ENCODE data around the gene SLC5A3.

SLC5A3 gene

DNA sequence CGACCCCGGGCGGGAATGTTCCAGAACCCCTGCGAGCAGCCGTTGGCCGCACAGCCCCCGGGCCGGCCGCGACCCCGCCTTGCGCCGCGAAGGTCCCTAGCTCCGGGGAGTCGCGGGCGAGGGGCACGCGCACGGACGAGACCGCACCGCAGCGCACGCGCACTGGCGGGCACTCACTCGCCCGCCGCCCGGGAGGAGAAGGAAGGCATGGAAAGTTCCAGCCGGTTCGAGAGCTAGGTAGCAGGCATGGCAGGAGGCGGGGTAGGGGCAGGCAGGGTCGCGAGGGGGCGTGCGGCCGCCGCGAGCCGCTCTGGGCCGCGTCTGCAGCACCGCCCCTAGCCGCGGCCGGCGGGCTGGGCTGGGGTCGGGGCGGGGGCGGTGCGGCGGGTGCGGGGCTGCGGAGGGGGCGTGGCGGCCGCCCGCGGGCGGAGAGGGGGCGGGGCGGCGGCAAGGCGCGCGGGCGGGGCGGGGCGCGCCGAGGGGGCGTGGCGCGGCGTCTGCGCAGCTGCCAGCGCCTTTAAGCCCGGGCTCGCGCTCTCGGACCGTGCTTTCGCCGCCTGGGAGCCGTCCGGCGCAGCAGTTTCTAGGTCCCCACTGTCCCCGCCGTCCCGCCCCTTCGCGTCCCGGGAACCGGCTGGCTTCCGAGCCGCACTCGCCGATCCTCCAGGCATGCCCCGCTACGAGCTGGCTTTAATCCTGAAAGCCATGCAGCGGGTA, at the start of gene SLC5A3, which contains the start of gene MRPS6:
Gene SLC5A3 (plus strand): TSS at position 547 of the 717 bp plus-strand sequence. CDS start 21,621 bp downstream, outside the sequence.
Gene MRPS6 (plus strand): TSS at position 547 of the 717 bp plus-strand sequence. CDS start 123 bp downstream, at position 670.
- DNase-seq = peak; percentile 77 to 79

DNA sequence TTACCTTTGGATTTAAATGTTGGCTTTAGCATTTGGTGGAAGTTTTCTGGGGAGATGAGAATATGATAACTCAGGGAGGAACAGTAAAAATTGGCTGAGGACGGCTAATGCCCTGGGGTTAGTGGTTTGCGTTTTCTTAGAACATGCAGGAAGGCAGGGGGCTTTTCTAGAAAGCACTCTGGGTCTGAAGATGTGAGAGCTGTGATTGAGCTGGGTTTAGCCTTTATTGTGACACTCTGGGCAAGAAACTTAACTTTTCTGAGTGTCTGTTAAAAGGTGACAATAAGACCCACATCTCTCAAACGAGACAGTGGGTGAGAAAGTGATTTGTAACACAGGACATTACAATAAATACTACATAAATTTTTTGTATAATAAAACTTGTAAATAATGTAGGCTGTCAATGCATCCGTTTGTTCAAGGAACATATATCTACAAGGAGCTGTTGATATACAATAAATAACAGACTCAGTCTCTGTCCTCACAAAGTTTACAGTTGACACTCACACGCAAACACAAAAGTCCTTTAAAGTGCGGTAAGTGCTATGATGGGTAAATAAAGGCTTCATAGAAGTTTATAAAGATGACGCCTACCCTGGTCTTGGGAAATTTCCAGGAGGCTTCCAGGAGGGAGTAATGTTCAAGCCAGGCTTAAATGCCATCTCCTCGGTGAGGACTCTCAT, 49.5 kb upstream of the SLC5A3 start:
- DNase-seq = no peak

DNA sequence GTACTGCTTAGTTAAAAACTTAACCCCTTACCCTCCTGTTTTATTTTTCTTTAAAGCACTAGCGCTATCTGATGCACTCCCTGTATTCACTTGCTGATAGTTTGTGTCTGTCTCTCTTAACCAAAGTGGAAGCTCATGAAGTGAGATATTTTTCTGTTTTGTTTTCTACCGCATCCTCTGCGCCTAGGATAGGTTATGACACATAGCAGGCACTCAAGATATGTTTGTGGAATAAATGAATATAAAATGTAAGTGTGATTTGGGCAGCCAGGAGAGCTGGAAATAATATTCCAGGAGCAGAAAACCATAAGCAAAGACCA, 49.0 kb upstream of the SLC5A3 start:
- DNase-seq = no peak

DNA sequence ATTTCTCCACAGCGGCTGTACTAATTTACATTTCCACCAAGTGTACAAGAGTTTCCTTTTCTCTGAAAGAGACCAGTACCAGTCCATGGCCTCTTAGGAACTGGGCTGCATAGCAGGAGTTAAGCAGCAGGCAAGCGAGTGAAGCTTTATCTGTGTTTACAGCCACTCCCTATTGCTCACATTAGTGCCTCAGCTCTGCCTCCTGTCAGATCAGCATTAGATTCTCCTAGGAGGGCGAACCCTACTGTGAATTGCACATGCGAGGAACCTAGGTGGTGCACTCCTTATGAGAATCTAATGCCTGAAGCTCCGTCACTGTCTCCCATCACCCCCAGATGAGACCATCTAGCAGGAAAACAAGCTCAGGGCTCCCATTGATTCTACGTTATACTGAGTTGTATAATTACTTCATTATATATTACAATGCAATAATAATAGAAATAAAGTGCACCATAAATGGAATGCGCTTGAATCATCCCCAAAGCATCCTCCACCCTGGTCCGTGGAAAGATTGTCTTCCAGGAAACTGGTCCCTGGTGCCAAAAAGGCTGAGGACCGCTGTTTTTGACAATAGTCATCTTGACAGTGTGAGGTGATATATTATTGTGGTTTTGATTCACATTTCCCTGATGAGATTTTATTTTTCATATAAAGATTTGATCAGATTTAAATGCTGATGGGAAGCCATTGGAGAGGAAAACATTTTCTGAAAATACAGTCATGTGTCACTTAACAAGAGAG, 45.5 kb upstream of the SLC5A3 start:
- no peak for DNase-seq

DNA sequence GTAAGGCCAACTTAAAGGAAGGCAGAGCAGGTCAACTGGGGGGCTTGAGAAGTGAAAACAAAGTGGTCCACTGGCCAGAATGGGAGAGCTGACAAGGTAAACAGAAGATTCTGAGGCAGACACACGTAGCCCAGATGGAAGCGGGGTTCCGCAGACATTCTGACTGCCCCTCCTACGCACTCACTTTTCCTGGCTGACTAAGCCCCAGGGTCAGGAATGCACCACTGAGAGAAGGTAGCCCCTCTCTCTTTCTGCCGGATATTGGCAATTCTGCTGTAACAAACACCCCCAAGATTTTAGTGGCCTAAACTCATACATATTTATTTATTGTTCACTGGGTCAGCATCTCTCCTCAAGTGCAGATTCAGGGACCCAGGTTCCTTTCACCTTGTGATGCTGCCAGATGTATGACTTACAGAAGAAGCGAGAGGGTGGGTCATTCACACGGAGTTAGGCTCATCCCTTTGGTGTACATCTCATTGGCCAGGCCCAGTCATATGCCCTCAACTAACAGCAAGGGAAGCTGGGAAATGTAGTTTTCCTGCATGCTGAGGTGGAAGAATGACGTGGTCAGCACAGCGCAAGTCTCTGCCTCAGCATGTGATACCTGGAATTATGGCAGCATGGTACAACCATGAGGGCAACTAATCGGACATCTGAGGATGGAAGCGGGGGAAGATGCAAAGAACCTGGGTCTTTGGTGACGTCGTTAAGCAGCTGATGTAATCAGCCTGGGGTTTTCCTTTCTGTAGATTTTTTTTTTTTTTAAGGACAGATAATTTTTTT, 43.4 kb upstream of the SLC5A3 start:
- DNase-seq = peak; percentile 69 to 73

DNA sequence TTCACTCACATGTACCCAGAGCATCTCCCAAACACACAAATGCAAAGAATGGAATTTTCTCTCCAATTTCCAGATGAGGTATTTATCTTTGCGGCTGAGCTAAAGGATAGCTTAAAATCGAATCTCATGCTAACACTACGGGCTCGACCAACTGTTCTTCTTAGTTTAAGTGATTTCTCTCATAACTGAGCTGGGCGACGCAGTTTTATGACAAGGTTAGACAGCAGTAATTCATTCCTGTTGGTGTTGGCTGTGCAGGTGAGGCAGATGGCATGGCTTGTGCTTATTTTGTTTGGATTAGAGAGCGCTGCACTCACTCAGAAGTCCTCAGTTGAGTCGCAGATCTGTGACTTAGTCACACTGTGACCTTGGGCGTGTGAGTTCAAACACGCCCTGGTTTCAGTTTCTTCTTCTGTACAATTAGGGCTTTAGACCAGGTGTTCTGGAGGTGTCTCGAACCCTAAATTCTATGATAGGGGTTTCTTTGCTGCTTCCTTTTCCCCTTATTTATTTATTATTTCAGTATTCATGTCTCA, 41.5 kb upstream of the SLC5A3 start:
- DNase-seq = no peak

DNA sequence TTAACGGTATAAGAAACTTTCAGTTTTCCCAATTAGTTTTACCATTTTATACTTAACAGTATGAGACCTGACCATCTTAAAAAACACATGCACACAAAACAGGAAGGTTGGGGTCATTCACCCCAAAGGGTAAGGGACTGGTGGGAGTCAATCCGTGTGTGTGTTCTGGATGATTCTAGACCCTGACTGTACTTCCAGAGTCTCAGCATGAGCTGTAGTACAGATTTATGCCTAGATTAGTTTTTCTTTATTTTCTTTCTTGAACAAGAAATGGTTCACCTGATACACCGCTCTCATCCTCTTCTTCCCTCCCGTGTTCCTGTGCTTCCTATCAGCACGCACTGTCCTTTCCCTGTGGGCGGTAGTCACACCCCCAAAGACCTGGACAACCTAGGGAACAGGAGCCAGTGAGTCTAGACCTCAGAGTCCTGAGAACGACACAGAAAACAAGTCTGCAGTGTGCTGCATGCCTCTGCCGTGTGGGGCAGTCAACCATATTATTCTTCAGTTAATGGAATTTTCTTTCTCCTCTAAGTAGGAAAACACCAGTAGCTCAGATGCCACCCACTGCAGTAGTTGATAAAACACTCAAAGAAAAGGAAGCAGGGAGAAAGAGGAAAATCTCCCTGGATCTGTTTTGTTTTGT, 38.9 kb upstream of the SLC5A3 start:
- DNase-seq = no peak

DNA sequence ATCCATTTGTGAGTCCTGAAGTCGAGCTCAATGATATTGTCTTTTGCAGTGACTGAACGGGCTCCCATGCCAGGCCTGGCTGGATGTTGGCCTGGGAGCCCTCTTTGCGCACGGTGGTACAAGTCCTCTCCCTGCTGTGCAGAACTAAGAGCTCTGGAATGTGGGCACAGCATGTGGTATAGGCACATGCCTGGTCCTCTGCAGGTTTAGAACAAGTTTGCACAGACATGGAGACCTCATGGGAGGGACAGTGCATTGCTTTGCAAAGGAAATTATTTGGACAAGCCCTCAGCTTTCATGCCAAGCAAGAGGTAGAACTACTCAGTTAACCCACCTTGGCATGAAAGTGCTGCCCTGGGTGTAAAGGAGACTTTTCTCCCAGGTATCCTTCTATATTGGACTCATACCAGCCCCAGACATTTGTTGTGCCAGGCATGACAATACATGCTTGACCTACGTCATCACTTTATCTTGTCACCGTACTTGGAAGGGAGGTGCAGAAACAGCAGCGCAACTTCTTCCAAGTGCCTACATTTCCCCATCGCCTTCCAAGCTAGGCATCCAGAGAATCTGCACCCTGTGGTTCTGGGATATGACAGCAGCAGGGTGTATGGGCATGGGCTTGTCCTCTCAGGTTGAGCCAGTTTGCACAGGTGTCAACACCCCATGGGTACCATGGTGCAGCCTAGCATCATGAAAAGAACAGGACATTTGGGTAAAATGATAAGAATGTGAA, 37.6 kb upstream of the SLC5A3 start:
- no peak for DNase-seq

DNA sequence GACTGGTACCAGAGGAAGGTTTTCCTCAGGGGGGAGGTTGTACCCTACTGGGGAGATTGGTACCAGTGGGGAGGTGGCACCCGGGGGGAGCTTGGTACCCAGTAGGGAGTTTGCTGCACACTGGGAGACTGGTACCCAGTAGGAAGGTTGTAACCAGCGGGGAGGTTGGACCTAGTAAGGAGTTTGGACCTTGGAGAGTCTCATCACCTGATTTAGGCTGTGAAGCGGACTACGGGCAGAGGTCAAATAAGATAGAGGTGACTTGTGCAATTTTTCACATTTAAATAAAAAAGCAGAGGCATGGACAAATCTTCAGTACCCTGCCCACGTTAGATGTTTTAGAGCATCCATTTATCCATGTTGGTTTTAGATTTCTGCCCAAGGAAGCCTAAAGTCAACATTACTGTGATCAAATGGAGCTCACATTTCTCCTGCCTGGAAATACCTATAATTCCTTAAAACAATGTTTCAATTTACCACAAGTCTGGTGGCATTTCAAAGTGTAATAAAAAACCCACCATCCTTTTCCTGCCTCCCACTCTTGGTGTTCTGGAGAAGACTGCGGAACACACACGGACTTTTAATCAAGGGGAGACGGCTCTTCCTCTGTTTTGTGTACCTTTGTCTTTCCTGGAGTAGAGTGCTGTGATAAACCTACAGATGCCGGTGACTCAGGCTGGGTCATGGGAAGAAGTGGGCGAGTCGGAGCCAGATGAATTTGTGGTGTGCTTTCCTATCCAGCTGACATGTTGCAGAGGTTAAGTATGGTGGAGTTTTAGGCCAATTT, 36.2 kb upstream of the SLC5A3 start:
- no peak for DNase-seq

DNA sequence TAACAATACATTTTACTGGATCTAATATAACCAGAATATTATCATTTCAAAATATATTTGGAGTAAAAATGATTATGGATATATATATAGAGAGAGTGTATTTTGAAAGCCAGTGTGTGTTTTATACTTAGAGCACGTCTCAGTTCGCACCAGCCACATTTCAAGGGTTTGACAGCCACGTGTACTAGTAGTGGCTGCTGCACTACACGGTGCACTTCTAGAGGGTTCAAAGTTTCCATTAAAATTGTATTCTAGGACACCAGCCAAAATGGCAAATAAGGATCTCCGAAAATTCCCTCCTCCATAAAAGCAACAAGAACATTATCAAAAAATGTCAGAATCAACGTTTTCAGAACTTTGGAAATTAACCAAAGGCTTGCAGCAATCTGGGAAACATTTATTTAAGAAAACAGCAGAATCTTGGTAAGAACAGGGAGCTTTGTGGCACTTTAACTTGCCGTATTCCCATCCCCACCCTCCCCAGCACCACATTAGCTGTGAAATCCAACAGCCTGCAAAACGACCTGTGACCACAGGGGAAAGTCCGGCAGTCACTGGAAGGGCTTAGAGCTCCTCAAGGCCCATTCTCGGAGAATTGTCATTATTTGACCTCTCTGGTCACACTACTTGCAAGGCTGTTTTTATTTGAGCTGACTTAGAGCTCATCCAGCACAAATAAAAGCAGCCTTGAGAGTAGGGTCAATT, 33.5 kb upstream of the SLC5A3 start:
- no peak for DNase-seq

DNA sequence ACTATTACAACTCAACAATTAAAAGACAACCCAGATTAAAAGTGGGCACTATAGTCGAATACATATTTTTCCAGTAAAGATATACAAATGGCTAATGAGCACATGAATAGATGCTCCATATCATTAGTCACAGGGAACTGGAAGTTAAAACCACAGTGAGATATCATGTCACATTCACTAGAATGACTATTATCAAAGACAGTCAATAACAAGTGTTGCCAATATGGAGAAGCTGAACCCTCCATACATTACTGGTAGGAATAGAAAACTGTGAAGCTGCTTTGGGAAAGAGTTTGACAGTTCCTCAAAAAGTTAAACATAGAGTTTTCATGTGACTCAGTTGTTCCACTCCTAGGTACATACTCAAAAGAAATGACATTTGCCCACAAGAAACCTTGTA, 30.6 kb upstream of the SLC5A3 start:
- no peak for DNase-seq

DNA sequence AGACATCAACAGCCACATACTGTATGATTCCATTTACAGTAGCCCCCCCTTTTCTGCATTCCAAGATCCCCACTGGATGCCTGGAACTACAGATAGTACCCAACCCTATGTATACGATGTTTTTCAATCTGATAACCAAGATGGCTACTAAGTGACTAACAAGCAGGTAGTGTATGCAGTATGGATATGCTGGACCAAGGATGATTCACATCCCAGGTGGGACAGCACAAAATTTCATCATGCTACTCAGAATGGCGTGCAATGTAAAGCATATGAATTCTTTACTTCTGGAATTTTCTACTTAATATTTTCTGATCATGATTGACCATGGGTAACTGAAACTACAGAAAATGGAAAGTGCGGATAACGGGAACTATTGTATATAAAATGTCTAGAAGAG, 30.0 kb upstream of the SLC5A3 start:
- DNase-seq = no peak

DNA sequence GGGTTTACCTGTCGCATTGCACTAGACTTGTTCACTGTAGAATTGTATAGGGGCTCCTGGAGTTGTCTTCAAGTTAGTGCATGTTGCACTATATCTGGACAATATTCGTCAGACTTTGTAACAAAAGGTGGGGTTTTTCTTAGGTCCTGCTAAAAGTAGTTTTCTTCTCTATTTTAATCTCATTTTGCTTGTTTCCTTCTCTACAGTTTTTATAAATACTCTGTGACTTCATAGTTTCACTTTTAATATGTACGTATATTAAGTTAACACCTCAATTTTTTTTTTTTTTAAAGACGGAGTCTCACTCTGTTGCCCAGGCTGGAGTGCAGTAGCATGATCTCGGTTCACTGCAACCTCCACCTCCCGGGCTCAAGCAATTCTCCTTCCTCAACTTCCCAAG, 26.5 kb upstream of the SLC5A3 start:
- DNase-seq = peak in 1 of 2 donors; percentile 11

DNA sequence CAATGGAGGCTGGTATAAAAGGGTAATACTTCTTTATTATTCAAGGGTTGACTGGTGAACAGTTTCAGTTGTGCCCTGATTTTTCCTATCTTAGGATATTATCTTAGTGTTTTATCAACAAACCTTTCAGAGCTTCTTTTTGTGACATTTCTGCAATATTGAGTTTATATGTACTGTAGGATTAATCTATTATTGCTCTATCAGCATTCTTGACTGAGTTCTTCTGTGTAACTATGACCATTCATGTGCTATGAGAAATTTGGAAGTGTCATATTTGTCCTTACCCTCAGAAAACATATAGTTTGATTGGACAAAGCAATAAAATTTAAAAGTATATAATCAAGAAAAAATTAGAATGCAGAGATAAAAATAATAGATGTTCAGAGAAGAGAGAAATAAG, 25.5 kb upstream of the SLC5A3 start:
- DNase-seq = no peak

DNA sequence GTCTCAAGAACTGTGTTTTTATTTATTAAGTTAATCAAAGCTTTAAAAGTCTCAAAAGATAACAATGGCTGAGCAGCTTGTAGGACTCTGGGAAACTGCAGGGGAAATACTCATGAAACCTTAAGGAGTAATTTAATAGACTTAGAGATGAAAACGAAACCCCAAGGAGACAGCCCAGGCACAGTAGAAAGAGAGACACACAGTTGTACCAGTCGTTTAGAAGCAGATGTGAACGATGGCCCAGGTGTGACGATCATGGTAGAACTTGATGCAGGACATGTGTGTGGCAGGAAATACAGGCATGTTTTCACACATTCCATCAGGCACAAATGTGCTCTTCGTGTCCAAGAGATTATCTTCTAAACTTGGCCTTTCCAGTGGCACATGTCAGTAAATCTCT, 21.2 kb upstream of the SLC5A3 start:
- no peak for DNase-seq

DNA sequence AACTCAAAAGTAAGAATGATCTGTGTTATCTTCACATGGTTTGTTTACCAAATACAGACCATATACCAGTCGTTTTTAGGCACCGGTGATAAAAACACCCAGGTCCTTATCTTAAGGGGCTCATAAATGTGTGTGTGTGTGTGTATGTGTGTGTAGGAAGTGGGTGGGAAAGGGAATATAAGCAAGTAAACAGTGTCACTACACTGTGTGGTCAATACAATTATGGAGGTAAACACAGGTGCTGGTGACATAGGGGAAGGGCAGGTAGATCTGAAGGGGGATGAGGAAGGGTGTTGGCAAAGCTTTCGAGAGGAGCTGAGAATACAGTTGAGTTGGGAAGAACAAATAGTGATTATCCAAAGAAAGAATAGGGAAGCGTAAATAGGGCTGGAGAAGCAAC, 19.1 kb upstream of the SLC5A3 start:
- DNase-seq = no peak

DNA sequence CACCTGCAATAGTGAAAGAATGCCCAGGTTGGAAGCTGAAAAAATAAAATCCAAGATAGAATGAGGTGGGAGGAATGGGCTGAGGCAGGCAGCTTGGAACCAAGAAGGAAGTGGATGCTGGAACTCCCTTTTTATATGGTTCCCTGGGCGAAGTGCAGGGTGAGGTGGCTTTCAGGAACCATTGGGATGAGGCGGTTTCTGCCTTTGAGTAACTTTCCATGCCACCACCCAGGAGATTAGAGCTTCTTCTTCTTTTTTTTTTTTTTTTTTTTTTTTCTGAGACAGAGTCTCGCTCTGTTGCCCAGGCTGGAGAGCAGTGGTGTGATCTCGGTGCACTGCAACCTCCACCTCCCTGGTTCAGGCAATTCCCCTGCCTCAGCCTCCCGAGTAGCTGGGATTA, 17.8 kb upstream of the SLC5A3 start:
- no peak for DNase-seq

DNA sequence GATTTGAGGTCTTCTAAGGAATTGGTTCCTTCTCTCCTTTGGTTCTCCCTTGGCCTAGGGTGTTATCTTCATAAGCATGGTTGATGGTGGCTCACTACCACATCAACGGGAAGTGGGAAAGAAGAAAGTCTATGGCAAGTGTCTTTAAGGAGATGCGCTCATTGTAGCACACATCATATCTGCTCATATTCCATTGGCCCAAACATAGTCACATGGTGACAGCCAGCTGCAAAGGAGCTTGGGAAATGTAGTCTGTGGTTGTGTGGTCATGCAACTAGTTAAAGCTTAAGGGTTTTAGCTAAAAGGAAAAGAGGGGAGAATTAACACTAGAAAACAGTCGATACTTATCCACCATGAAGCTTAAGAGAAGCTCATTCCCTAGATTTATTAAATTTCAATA, 11.4 kb upstream of the SLC5A3 start:
- peak in 1 of 2 donors; percentile 28 for DNase-seq

DNA sequence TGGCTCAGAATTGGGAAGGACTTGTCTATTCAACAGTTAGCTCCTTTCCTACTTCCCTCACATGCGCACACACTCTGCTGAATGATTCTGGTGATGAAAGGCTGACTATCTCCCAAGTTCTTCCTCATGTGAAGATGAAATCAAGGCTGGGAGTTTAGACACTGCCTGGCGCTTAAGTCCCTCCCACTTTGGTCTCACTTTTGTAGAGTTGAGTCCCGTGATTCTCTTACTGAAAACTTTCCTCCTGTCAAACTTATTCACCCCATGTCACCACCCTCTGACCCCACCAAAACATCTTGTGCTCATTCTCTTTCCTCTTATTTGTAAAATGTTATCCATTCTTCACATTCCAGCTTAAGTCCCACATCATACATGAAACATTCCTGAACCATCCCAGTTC, 8.4 kb upstream of the SLC5A3 start:
- no peak for DNase-seq

DNA sequence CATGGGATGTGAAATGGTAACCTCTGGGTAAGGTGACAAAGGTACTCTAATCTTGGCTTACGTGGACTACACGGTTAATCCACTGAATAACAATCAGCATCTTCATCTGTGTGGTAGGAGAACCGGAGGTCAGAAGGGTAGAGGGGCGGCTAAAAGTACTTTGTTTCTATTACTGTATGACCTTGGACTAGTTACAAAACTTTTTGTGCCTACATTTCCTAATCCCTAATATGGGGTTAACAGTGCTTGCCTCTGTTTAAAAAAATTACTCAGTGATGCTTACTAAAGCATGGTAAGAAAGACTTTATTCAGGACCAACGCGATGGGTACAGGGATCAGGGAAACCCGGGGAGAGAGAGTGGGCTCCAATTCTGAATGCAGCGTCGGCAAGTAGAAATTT, 1.7 kb upstream of the SLC5A3 start:
- no peak for DNase-seq

All from CD4-positive, alpha-beta T cell treated with Interferon alpha-2 for 1 hour (primary cell).